Naive thymus-derived CD4-positive, alpha-beta T cell (primary cell): ENCODE data around the gene INTS13. TPM values are rescaled to one million over a fixed set of nuclear protein-coding genes. Genes with fewer than 3 reads are reported as not detected.
"Not testable (repeated sequence)": the region's sequence is repeated elsewhere in the genome, so short reads cannot be mapped to it uniquely, and the experiment has no call there.

Source experiments
- ATAC-seq: fragments of 150-1000 bp; cut with Tn5 transposase; 2 replicates; pipeline ENCODE4 v1.10.0; 2021; ENCODE audit warnings: mild to moderate bottlenecking, moderate library complexity
- CTCF ChIA-PET: fragments of 350-600 bp; sonication (Branson Sonifier 250); formaldehyde crosslinking; loops from one replicate; lab custom pipeline; 2021; ENCODE audit warnings: antibody characterized with exemption; lab: Charles Lee
- POLR2A ChIA-PET: fragments of 350-600 bp; sonication (Branson Sonifier 250); formaldehyde crosslinking; loops from one replicate; lab custom pipeline; 2021; ENCODE audit warnings: antibody characterized with exemption, inconsistent platforms; lab: Charles Lee
- DNase-seq, 9 donors: peaks; one replicate each; pipeline versions ENCODE4 v3.0.0 to v3.0.0-alpha.2; 2020 to 2022; ENCODE audit warnings: mixed read lengths in 1 of 9
- H3K27ac ChIP-seq: one replicate; pipeline ENCODE4 v1.7.0; 2013; ENCODE audit warnings: mild to moderate bottlenecking, low read depth, low read length, moderate library complexity
- H3K27me3 ChIP-seq, 2 donors: one replicate each; pipeline ENCODE4 v1.7.0; 2013; ENCODE audit warnings: low read length in 2 of 2, mild to moderate bottlenecking in 2 of 2, moderate library complexity in 2 of 2; ENCODE audit not compliant: control insufficient read depth in 2 of 2, insufficient read depth in 2 of 2
- H3K36me3 ChIP-seq, 3 experiments: 1 replicate in 2 of 3; 2 replicates in 1 of 3; pipeline ENCODE4 v1.7.0; 2013; ENCODE audit warnings: low read length in 3 of 3, mild to moderate bottlenecking in 3 of 3, moderate library complexity in 1 of 3; ENCODE audit not compliant: insufficient read depth in 3 of 3, control insufficient read depth in 2 of 3
- H3K4me1 ChIP-seq, 2 donors: one replicate each; pipeline ENCODE4 v1.7.0; 2013; ENCODE audit warnings: low read length in 2 of 2, mild to moderate bottlenecking in 2 of 2, moderate library complexity in 1 of 2; ENCODE audit not compliant: control insufficient read depth in 2 of 2, insufficient read depth in 2 of 2
- H3K4me3 ChIP-seq: 2 replicates; pipeline ENCODE4 v1.7.0; 2013; ENCODE audit warnings: mild to moderate bottlenecking, low read length
- H3K9me3 ChIP-seq, 3 experiments: 1 replicate in 2 of 3; 2 replicates in 1 of 3; pipeline ENCODE4 v1.7.0; 2013; ENCODE audit warnings: low read length in 3 of 3; ENCODE audit not compliant: control insufficient read depth in 2 of 3
- H3K27ac Mint-ChIP-seq, 9 donors: one replicate each; pipeline ENCODE4 v1.8.0; 2020 to 2022; ENCODE audit warnings: mixed read lengths in 9 of 9, mild to moderate bottlenecking in 8 of 9, moderate library complexity in 5 of 9, inconsistent platforms in 2 of 9
- H3K27me3 Mint-ChIP-seq, 5 donors: one replicate each; pipeline ENCODE4 v1.8.0; 2021 to 2022; ENCODE audit warnings: mixed read lengths in 5 of 5, mild to moderate bottlenecking in 1 of 5
- H3K36me3 Mint-ChIP-seq, 5 donors: one replicate each; pipeline ENCODE4 v1.8.0; 2020 to 2022; ENCODE audit warnings: mixed read lengths in 5 of 5, mild to moderate bottlenecking in 3 of 5, inconsistent platforms in 1 of 5
- H3K4me1 Mint-ChIP-seq, 7 donors: one replicate each; pipeline ENCODE4 v1.8.0; 2020 to 2022; ENCODE audit warnings: mixed read lengths in 7 of 7, mild to moderate bottlenecking in 3 of 7, inconsistent platforms in 1 of 7
- H3K4me3 Mint-ChIP-seq, 10 donors: one replicate each; pipeline ENCODE4 v1.8.0; 2020 to 2022; ENCODE audit warnings: mild to moderate bottlenecking in 10 of 10, mixed read lengths in 10 of 10, moderate library complexity in 6 of 10, inconsistent platforms in 2 of 10
- H3K9me3 Mint-ChIP-seq, 11 donors: one replicate each; pipeline ENCODE4 v1.8.0; 2020 to 2022; ENCODE audit warnings: mixed read lengths in 11 of 11, mild to moderate bottlenecking in 4 of 11, inconsistent platforms in 1 of 11, moderate library complexity in 1 of 11
- intact Hi-C, 2 donors: fragments of 100-400 bp; cut with micrococcal nuclease; formaldehyde crosslinking; loops; one replicate each; pipeline ENCODE4 v1.15.1; 2023
- polyA plus RNA-seq, 2 donors: library from polyadenylated mRNA; unstranded; fragments of 300-500 nt; fragmentation: Illumina TruSeq; gene quantifications; one replicate each; pipeline ENCODE4 v1.2.3, GENCODE V29; 2021
- total RNA-seq, 6 experiments: library from RNA in 5 of 6; stranded (reverse) in 5 of 6; gene quantifications; 1 replicate in 5 of 6; 2 replicates in 1 of 6; pipeline ENCODE4 v1.2.3 and lab custom pipeline; 2021 to 2026

Gene INTS13
- total and polyA plus RNA-seq, 7 experiments from 2014 or later = 13.2 to 46.7 (median 19.0) TPM

GRCh38 chr12:26863515-26863914, 74.3 kb downstream of the INTS13 start:
- Mint-ChIP-seq H3K27ac (no peak overlapping the region), H3K4me3 (no peak overlapping the region), H3K4me1 (peaks cover 11 to 14% (median 12%) of the 10 kb centered on the region in 7 donors), H3K27me3 (peaks cover 0 to 20% (median 4%) of the 10 kb centered on the region in 5 donors), H3K36me3 (peaks cover 0 to 6% (median 0%) of the 10 kb centered on the region in 5 donors), H3K9me3 (peaks cover 0 to 2% (median 0%) of the 10 kb centered on the region in 11 donors)
- DNase-seq (no peak), ATAC-seq (no peak)
- Histone ChIP-seq H3K27ac (no peak overlapping the region), H3K36me3 (no peaks in the 10 kb centered on the region), H3K27me3 (no peaks in the 10 kb centered on the region), H3K4me1 (peaks cover 4 to 5% of the 10 kb centered on the region in 2 donors), H3K9me3 (no peaks in the 10 kb centered on the region), H3K4me3 (no peak overlapping the region)
- POLR2A ChIA-PET = interaction anchor here (0.8 kb wide), 1 partner anchor 167 kb away, joined by 4 read pairs; no protein-coding TSS in a partner anchor
- intact Hi-C loops = no loop called here
- CTCF ChIA-PET = interaction anchor here (0.7 kb wide), 2 partner anchors 108 to 152 kb away, joined by 3 read pairs; no protein-coding TSS in a partner anchor

- H3K27me3 ChIP-seq, H3K27ac ChIP-seq, DNase-seq, intact Hi-C loops, H3K9me3 Mint-ChIP-seq, H3K4me3 ChIP-seq, H3K9me3 ChIP-seq, H3K36me3 ChIP-seq, H3K36me3 Mint-ChIP-seq, ATAC-seq, H3K27ac Mint-ChIP-seq, H3K4me3 Mint-ChIP-seq, H3K4me1 ChIP-seq: not testable (repeated sequence)
- ChIA-PET CTCF (interaction anchor here (0.7 to 0.8 kb wide), 2 partner anchors 10 to 153 kb away, joined by 3 read pairs; no protein-coding TSS in a partner anchor), POLR2A (interaction anchor here (0.8 kb wide), 1 partner anchor 168 kb away, joined by 4 read pairs; no protein-coding TSS in a partner anchor)
- Mint-ChIP-seq H3K4me1 (peaks cover 8 to 11% (median 11%) of the 10 kb centered on the region in 7 donors), H3K27me3 (peaks cover 0 to 24% (median 4%) of the 10 kb centered on the region in 5 donors)
These were observed 75.0 kb downstream of the INTS13 start for GRCh38 chr12:26862787-26863186.

DNA sequence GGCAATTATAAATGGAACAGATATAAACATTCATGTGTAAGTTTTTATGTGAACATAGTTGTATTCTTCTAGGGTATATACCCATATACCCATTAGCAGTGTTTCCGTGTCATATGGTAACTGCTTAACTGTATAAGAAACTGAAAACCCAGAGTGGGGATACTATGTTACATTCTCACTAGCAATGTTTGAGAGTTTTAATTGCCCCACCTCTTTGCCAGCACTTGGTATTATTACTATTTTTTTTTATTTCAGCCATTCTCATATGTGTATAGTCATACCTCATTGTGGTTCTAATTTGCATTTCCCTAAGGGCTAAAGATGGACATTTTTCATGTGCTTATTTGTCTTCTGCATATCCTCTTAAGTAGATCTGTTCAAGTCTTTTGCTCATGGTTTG, 76.1 kb downstream of the INTS13 start:
- Mint-ChIP-seq H3K4me1 (peaks cover 0 to under 1% (median 0%) of the 10 kb centered on the region in 7 donors), H3K27ac (no peak overlapping the region), H3K4me3 (no peak overlapping the region), H3K36me3 (no peaks in the 10 kb centered on the region), H3K27me3 (peaks cover 0 to 27% (median 4%) of the 10 kb centered on the region in 5 donors), H3K9me3 (no peaks in the 10 kb centered on the region)
- DNase-seq (no peak), ATAC-seq (no peak)
- Histone ChIP-seq H3K9me3 (no peaks in the 10 kb centered on the region), H3K36me3 (no peaks in the 10 kb centered on the region), H3K4me1 (no peaks in the 10 kb centered on the region), H3K27ac (no peak overlapping the region), H3K27me3 (no peaks in the 10 kb centered on the region), H3K4me3 (no peak overlapping the region)
- intact Hi-C loops = no loop called here
- ChIA-PET POLR2A (no interaction called here), CTCF (no interaction called here)

- H3K9me3 Mint-ChIP-seq = no peaks in the 10 kb centered on the region
- ATAC-seq (no peak), DNase-seq (no peak)
- ChIA-PET CTCF (interaction anchor here (0.8 to 1.1 kb wide), 2 partner anchors 12 to 28 kb away, joined by 3 read pairs; no protein-coding TSS in a partner anchor), POLR2A (no interaction called here)
- H3K4me3 Mint-ChIP-seq = no peak overlapping the region
- intact Hi-C loops = no loop called here
- H3K4me1 Mint-ChIP-seq = peaks cover 0 to 4% (median 0%) of the 10 kb centered on the region in 7 donors
- no peak overlapping the region for H3K27ac ChIP-seq
- no peaks in the 10 kb centered on the region for H3K36me3 ChIP-seq
- no peak overlapping the region for H3K4me3 ChIP-seq
- no peaks in the 10 kb centered on the region for H3K9me3 ChIP-seq
- no peaks in the 10 kb centered on the region for H3K36me3 Mint-ChIP-seq
- no peaks in the 10 kb centered on the region for H3K4me1 ChIP-seq
- H3K27me3 ChIP-seq = no peaks in the 10 kb centered on the region
- H3K27me3 Mint-ChIP-seq = peaks cover 0 to 27% (median 0%) of the 10 kb centered on the region in 5 donors
- no peak overlapping the region for H3K27ac Mint-ChIP-seq
These were observed 80.2 kb downstream of the INTS13 start for GRCh38 chr12:26857465-26858176.

GRCh38 chr12:26855337-26855736, 82.4 kb downstream of the INTS13 start:
- Mint-ChIP-seq H3K27ac (no peak overlapping the region), H3K27me3 (peaks cover 0 to 21% (median 0%) of the 10 kb centered on the region in 5 donors), H3K36me3 (no peaks in the 10 kb centered on the region), H3K4me3 (no peak overlapping the region), H3K9me3 (no peaks in the 10 kb centered on the region), H3K4me1 (peaks cover 0 to 4% (median 0%) of the 10 kb centered on the region in 7 donors)
- Histone ChIP-seq H3K27me3 (no peaks in the 10 kb centered on the region), H3K4me3 (no peak overlapping the region), H3K27ac (no peak overlapping the region), H3K36me3 (no peaks in the 10 kb centered on the region), H3K4me1 (no peaks in the 10 kb centered on the region), H3K9me3 (no peaks in the 10 kb centered on the region)
- DNase-seq = no peak
- no peak for ATAC-seq
- intact Hi-C loops = no loop called here
- ChIA-PET CTCF (interaction anchor here (0.6 to 1.6 kb wide), 3 partner anchors 29 to 452 kb away, joined by 3 to 5 read pairs (median 3); no protein-coding TSS in a partner anchor), POLR2A (no interaction called here)
